OCI-LY7 (cell line): ENCODE results near the gene ABCB1.

Source experiments
- CTCF ChIP-seq: fragments of 200-600 bp; sonication (generic); conservative IDR thresholded peaks from 2 replicates; pipeline ENCODE4 v1.5.1; 2014; ENCODE audit warnings: mild to moderate bottlenecking, antibody characterized with exemption, low read length, moderate library complexity, mixed read lengths
- EZH2phosphoT487 ChIP-seq: fragments of 200-600 bp; sonication (generic); IDR thresholded peaks from 2 replicates; pipeline ENCODE4 v1.6.1; 2018; ENCODE audit warnings: low read depth, borderline replicate concordance, mild to moderate bottlenecking, mixed run types, antibody characterized with exemption, low read length, moderate library complexity, mixed read lengths

GRCh38 chr7:87591211-87591610 is 9.5 kb downstream of the ABCB1 start:
- no peak for TF ChIP-seq CTCF
- no peak for TF ChIP-seq EZH2phosphoT487
